Cardiac muscle cell (in vitro differentiated cells and primary cell): ENCODE data around the gene MEPCE. TPM values are rescaled to one million over a fixed set of nuclear protein-coding genes. Genes with fewer than 3 reads are reported as not detected.

ENCODE experiments used
- DNase-seq, 2 donors: peaks; one replicate each; pipeline versions ENCODE4 v3.0.0 to v3.0.0-alpha.2; 2010 to 2017; ENCODE audit warnings: low read depth in 1 of 2, low spot score in 1 of 2
- H3K27ac ChIP-seq: fragments of 200-600 bp; sonication (generic); 2 replicates; pipeline ENCODE4 v1.5.1; 2016
- H3K27me3 ChIP-seq: fragments of 200-600 bp; sonication (generic); 2 replicates; pipeline ENCODE4 v1.6.0; 2016; ENCODE audit warnings: control low read depth
- H3K36me3 ChIP-seq: fragments of 200-600 bp; sonication (generic); 2 replicates; pipeline ENCODE4 v1.5.1; 2016; ENCODE audit warnings: control low read depth
- H3K4me1 ChIP-seq: fragments of 200-600 bp; sonication (generic); 2 replicates; pipeline ENCODE4 v1.8.1; 2017; ENCODE audit warnings: low read depth, mild to moderate bottlenecking, mixed run types
- H3K4me3 ChIP-seq: fragments of 200-600 bp; sonication (generic); 2 replicates; pipeline ENCODE4 v1.5.1; 2016; ENCODE audit warnings: mild to moderate bottlenecking
- H3K9me3 ChIP-seq: fragments of 200-600 bp; sonication (generic); 2 replicates; pipeline ENCODE4 v1.5.1; 2017; ENCODE audit warnings: low read depth, mild to moderate bottlenecking, control low read depth
- CTCF ChIP-seq: IDR thresholded peaks from 2 replicates; pipeline ENCODE4 v1.5.1; 2012; ENCODE audit warnings: low read depth, mild to moderate bottlenecking, low read length
- polyA plus RNA-seq: library from polyadenylated mRNA; unstranded; fragments of >200 nt; fragmentation: Nextera tagmentation; extraction: Ambion mirVana; gene quantifications from 2 replicates; pipeline ENCODE4 v1.2.1, GENCODE V29; 2016
- total RNA-seq: library from RNA; depleted of rRNA; stranded (reverse); fragments of >200 nt; gene quantifications from 2 replicates; pipeline ENCODE4 v1.2.3, GENCODE V29; 2016

MEPCE gene
- total and polyA plus RNA-seq, 2 experiments from 2014 or later, result 21.5 to 41.7 TPM

GRCh38 chr7:100400656-100401055 lies 29.0 kb upstream of the MEPCE start:
- no peaks in the 10 kb centered on the region for H3K4me1 ChIP-seq
- H3K4me3 ChIP-seq, result no peak overlapping the region
- no peaks in the 10 kb centered on the region for H3K27me3 ChIP-seq
- H3K27ac ChIP-seq, result no peak overlapping the region
- H3K9me3 ChIP-seq, result no peaks in the 10 kb centered on the region
- peak in 1 of 2 donors; percentile 52 for DNase-seq
- H3K36me3 ChIP-seq, result peaks cover 6% of the 10 kb centered on the region
- peak; percentile 12 for TF ChIP-seq CTCF

- DNase-seq, result no peak
- peaks cover 6% of the 10 kb centered on the region for H3K36me3 ChIP-seq
- no peak overlapping the region for H3K27ac ChIP-seq
- no peaks in the 10 kb centered on the region for H3K4me1 ChIP-seq
- H3K27me3 ChIP-seq, result no peaks in the 10 kb centered on the region
- no peak overlapping the region for H3K4me3 ChIP-seq
- H3K9me3 ChIP-seq, result no peaks in the 10 kb centered on the region
- TF ChIP-seq CTCF, result no peak
Observed at GRCh38 chr7:100401811-100402210, 27.8 kb upstream of the MEPCE start.

- Histone ChIP-seq H3K4me3 (no peak overlapping the region), H3K4me1 (no peaks in the 10 kb centered on the region), H3K27ac (no peak overlapping the region), H3K27me3 (no peaks in the 10 kb centered on the region), H3K9me3 (no peaks in the 10 kb centered on the region), H3K36me3 (peaks cover 6% of the 10 kb centered on the region)
- no peak for TF ChIP-seq CTCF
- DNase-seq, result no peak
Observed at GRCh38 chr7:100402241-100402640, 27.4 kb upstream of the MEPCE start.

- no peaks in the 10 kb centered on the region for H3K9me3 ChIP-seq
- no peak overlapping the region for H3K27ac ChIP-seq
- DNase-seq, result peak in 1 of 2 donors; percentile 69
- no peak overlapping the region for H3K4me3 ChIP-seq
- peaks cover 8% of the 10 kb centered on the region for H3K27me3 ChIP-seq
- peak; percentile 20 for TF ChIP-seq CTCF
- peaks cover 6% of the 10 kb centered on the region for H3K36me3 ChIP-seq
- no peaks in the 10 kb centered on the region for H3K4me1 ChIP-seq
Observed at GRCh38 chr7:100406767-100407166, 22.9 kb upstream of the MEPCE start.

GRCh38 chr7:100407285-100408180 lies 22.1 kb upstream of the MEPCE start:
- H3K27me3 ChIP-seq, result peaks cover 8% of the 10 kb centered on the region
- peak; percentile 68 to 84 for DNase-seq
- no peak overlapping the region for H3K4me3 ChIP-seq
- no peak overlapping the region for H3K27ac ChIP-seq
- no peaks in the 10 kb centered on the region for H3K9me3 ChIP-seq
- no peaks in the 10 kb centered on the region for H3K4me1 ChIP-seq
- H3K36me3 ChIP-seq, result peaks cover 6% of the 10 kb centered on the region
- peak; percentile 75 for TF ChIP-seq CTCF
